Measurements from ENCODE around the gene FBN3. TPM values are rescaled to one million over a fixed set of nuclear protein-coding genes. Genes with fewer than 3 reads are reported as not detected.

Gene FBN3
- polyA plus RNA-seq, 1 donor from 2014 or later = 52.7 TPM

GRCh38 chr19:8041531-8041931 is 107.9 kb downstream of the FBN3 start:
- Histone ChIP-seq H3K9me3 (ENCODE audit: low read length) (no peaks in the 10 kb centered on the region), H3F3A (ENCODE audit: insufficient read depth, low read length, poor library complexity, severe bottlenecking) (no peaks in the 10 kb centered on the region), H3K27me3 (ENCODE audit: insufficient read depth, low read depth, low read length) (no peaks in the 10 kb centered on the region), H3K4me2 (ENCODE audit: low read length) (no peak overlapping the region), H3K4me3 (ENCODE audit: low read length) (no peak overlapping the region), H3K36me3 (ENCODE audit: insufficient read depth, low read length) (no peaks in the 10 kb centered on the region), H3K9ac (ENCODE audit: low read length) (no peak overlapping the region), H2AFZ (ENCODE audit: low read depth, low read length) (no peak overlapping the region), H3K9me2 (ENCODE audit: insufficient read depth, low read length) (no peaks in the 10 kb centered on the region), H3K79me2 (replicated peaks; ENCODE audit: insufficient read depth, low read length) (no peaks in the 10 kb centered on the region), H4K20me1 (ENCODE audit: insufficient read depth) (no peaks in the 10 kb centered on the region), H3K27ac (ENCODE audit: low read length) (no peak overlapping the region)
- TF ChIP-seq, protein P1, sequence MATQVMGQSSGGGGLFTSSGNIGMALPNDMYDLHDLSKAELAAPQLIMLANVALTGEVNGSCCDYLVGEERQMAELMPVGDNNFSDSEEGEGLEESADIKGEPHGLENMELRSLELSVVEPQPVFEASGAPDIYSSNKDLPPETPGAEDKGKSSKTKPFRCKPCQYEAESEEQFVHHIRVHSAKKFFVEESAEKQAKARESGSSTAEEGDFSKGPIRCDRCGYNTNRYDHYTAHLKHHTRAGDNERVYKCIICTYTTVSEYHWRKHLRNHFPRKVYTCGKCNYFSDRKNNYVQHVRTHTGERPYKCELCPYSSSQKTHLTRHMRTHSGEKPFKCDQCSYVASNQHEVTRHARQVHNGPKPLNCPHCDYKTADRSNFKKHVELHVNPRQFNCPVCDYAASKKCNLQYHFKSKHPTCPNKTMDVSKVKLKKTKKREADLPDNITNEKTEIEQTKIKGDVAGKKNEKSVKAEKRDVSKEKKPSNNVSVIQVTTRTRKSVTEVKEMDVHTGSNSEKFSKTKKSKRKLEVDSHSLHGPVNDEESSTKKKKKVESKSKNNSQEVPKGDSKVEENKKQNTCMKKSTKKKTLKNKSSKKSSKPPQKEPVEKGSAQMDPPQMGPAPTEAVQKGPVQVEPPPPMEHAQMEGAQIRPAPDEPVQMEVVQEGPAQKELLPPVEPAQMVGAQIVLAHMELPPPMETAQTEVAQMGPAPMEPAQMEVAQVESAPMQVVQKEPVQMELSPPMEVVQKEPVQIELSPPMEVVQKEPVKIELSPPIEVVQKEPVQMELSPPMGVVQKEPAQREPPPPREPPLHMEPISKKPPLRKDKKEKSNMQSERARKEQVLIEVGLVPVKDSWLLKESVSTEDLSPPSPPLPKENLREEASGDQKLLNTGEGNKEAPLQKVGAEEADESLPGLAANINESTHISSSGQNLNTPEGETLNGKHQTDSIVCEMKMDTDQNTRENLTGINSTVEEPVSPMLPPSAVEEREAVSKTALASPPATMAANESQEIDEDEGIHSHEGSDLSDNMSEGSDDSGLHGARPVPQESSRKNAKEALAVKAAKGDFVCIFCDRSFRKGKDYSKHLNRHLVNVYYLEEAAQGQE (IDR thresholded peaks at IDR 0.05; ENCODE audit: borderline replicate concordance) = no peak
- TF ChIP-seq, protein P2, sequence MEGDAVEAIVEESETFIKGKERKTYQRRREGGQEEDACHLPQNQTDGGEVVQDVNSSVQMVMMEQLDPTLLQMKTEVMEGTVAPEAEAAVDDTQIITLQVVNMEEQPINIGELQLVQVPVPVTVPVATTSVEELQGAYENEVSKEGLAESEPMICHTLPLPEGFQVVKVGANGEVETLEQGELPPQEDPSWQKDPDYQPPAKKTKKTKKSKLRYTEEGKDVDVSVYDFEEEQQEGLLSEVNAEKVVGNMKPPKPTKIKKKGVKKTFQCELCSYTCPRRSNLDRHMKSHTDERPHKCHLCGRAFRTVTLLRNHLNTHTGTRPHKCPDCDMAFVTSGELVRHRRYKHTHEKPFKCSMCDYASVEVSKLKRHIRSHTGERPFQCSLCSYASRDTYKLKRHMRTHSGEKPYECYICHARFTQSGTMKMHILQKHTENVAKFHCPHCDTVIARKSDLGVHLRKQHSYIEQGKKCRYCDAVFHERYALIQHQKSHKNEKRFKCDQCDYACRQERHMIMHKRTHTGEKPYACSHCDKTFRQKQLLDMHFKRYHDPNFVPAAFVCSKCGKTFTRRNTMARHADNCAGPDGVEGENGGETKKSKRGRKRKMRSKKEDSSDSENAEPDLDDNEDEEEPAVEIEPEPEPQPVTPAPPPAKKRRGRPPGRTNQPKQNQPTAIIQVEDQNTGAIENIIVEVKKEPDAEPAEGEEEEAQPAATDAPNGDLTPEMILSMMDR (IDR thresholded peaks at IDR 0.05; ENCODE audit: poor library complexity, severe bottlenecking) = no peak
- TF ChIP-seq TAF1 (IDR thresholded peaks at IDR 0.05; ENCODE audit: low read depth) = no peak
- TF ChIP-seq MXI1 (conservative IDR thresholded peaks at IDR 0.05; ENCODE audit: poor library complexity, severe bottlenecking) = no peak
- TF ChIP-seq SMC3 (conservative IDR thresholded peaks at IDR 0.05; ENCODE audit: poor library complexity) = no peak
- TF ChIP-seq EZH2 (IDR thresholded peaks at IDR 0.05; ENCODE audit: borderline replicate concordance, insufficient read depth, low read length, poor library complexity, severe bottlenecking) = no peak
- no peak for TF ChIP-seq RAD21 (conservative IDR thresholded peaks at IDR 0.05)
- no peak for TF ChIP-seq EP300 (conservative IDR thresholded peaks at IDR 0.05; ENCODE audit: poor library complexity, severe bottlenecking)
- no peak for TF ChIP-seq POLR2AphosphoS5 (IDR thresholded peaks at IDR 0.05)

DNA sequence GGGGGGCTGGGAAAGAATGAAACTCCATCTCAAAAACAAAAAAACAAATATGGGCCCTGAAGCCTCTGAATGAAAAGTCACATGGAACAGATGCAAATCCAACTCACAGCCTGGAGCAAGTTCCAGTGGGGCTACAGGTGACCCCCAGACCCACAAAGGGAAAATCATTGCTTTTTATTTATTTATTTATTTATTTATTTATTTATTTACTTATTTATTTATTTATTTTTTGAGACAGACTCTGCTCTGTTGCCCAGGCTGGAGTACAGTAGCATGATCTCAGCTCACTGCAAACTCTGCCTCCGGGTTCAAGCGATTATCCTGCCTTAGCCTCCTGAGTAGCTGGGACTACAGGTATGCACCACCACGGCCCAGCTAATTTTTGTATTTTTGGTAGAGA is 110.2 kb downstream of the FBN3 start:
- Histone ChIP-seq H3K9me3 (ENCODE audit: low read length) (no peaks in the 10 kb centered on the region), H2AFZ (ENCODE audit: low read depth, low read length) (no peak overlapping the region), H3K9ac (ENCODE audit: low read length) (no peak overlapping the region), H4K20me1 (ENCODE audit: insufficient read depth) (no peaks in the 10 kb centered on the region), H3K27me3 (ENCODE audit: insufficient read depth, low read depth, low read length) (no peaks in the 10 kb centered on the region), H3K4me2 (ENCODE audit: low read length) (no peak overlapping the region), H3K79me2 (replicated peaks; ENCODE audit: insufficient read depth, low read length) (no peaks in the 10 kb centered on the region), H3K9me2 (ENCODE audit: insufficient read depth, low read length) (no peaks in the 10 kb centered on the region), H3K36me3 (ENCODE audit: insufficient read depth, low read length) (no peaks in the 10 kb centered on the region), H3K4me3 (ENCODE audit: low read length) (no peak overlapping the region), H3F3A (ENCODE audit: insufficient read depth, low read length, poor library complexity, severe bottlenecking) (no peaks in the 10 kb centered on the region), H3K27ac (ENCODE audit: low read length) (no peak overlapping the region)
- TF ChIP-seq TAF1 (IDR thresholded peaks at IDR 0.05; ENCODE audit: low read depth) (no peak), EP300 (conservative IDR thresholded peaks at IDR 0.05; ENCODE audit: poor library complexity, severe bottlenecking) (no peak), POLR2AphosphoS5 (IDR thresholded peaks at IDR 0.05) (no peak), RAD21 (conservative IDR thresholded peaks at IDR 0.05) (no peak), SMC3 (conservative IDR thresholded peaks at IDR 0.05; ENCODE audit: poor library complexity) (no peak), MXI1 (conservative IDR thresholded peaks at IDR 0.05; ENCODE audit: poor library complexity, severe bottlenecking) (no peak), EZH2 (IDR thresholded peaks at IDR 0.05; ENCODE audit: borderline replicate concordance, insufficient read depth, low read length, poor library complexity, severe bottlenecking) (no peak)
- TF ChIP-seq, protein P2 (IDR thresholded peaks at IDR 0.05; ENCODE audit: poor library complexity, severe bottlenecking) = no peak
- TF ChIP-seq, protein P1 (IDR thresholded peaks at IDR 0.05; ENCODE audit: borderline replicate concordance) = no peak

All from neural cell (in vitro differentiated cells).